Activated B cell treated with CpG ODN at 0.5 μM for 24 hours (primary cell): ENCODE results near the gene EVI2B. TPM values are rescaled to one million over a fixed set of nuclear protein-coding genes. Genes with fewer than 3 reads are reported as not detected.

Experiments used
- ATAC-seq: fragments of 200-7000 bp; cut with Tn5 transposase; one replicate; pipeline ENCODE4 v1.10.0; 2021; ENCODE audit warnings: low read depth, mild to moderate bottlenecking, moderate library complexity
- CTCF ChIA-PET: fragments of 350-600 bp; sonication (Branson Sonifier 250); formaldehyde crosslinking; loops from one replicate; lab custom pipeline; 2021; ENCODE audit warnings: antibody characterized with exemption; lab: Charles Lee
- POLR2A ChIA-PET: fragments of 350-600 bp; sonication (Branson Sonifier 250); formaldehyde crosslinking; loops from one replicate; lab custom pipeline; 2021; ENCODE audit warnings: antibody characterized with exemption; lab: Charles Lee
- DNase-seq: peaks from one replicate; pipeline ENCODE4 v3.0.0; 2022
- H3K27ac Mint-ChIP-seq: one replicate; pipeline ENCODE4 v1.8.0; 2020; ENCODE audit warnings: mixed read lengths
- H3K27me3 Mint-ChIP-seq: one replicate; pipeline ENCODE4 v1.8.0; 2021; ENCODE audit warnings: mixed read lengths
- H3K36me3 Mint-ChIP-seq: one replicate; pipeline ENCODE4 v1.8.0; 2021; ENCODE audit warnings: low read depth, mixed read lengths
- H3K4me1 Mint-ChIP-seq: one replicate; pipeline ENCODE4 v1.8.0; 2021; ENCODE audit warnings: mixed read lengths
- H3K4me3 Mint-ChIP-seq: one replicate; pipeline ENCODE4 v1.8.0; 2020; ENCODE audit warnings: mild to moderate bottlenecking, mixed read lengths
- H3K9me3 Mint-ChIP-seq: one replicate; pipeline ENCODE4 v1.8.0; 2020; ENCODE audit warnings: mixed read lengths
- intact Hi-C: fragments of 100-400 bp; cut with micrococcal nuclease; formaldehyde crosslinking; loops from one replicate; pipeline ENCODE4 v1.15.1; 2024
- total RNA-seq: library from RNA; stranded (reverse); gene quantifications from 2 replicates; pipeline ENCODE4 v1.2.3, GENCODE V29; 2022
- TF ChIP-seq, protein P1 (sequence below): fragments of 200-600 bp; IDR thresholded peaks from one replicate; pipeline ENCODE4 v1.8.0; 2022; ENCODE audit warnings: antibody characterized with exemption, mild to moderate bottlenecking

EVI2B gene
- total RNA-seq, 1 donor from 2014 or later, result 111 TPM

DNA sequence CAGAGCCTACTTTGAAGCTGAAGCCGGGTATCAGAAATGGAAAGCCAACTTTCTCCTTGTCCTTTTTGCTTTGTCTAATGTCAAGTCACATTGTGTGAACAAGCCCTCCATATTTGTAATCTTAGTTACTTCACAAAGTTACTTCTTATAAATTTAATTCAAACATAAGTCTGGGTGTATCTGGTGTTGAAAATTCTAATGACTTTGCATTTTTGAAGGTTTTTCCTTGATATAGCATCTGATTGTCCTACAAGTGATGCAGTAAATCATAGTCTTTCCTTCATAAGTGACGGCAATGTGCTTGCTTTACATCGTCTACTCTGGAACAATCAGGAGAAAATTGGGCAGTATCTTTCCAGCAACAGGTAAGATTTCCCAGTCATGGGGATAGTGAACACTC, 53.7 kb downstream of the EVI2B start:
- POLR2A ChIA-PET, result no interaction called here
- H3K27ac Mint-ChIP-seq, result no peak overlapping the region
- H3K36me3 Mint-ChIP-seq, result peaks cover 13% of the 10 kb centered on the region
- H3K4me1 Mint-ChIP-seq, result no peaks in the 10 kb centered on the region
- no peaks in the 10 kb centered on the region for H3K27me3 Mint-ChIP-seq
- DNase-seq (no peak), ATAC-seq (no peak)
- CTCF ChIA-PET, result no interaction called here
- intact Hi-C loops, result loop anchor here (10.0 kb wide), 1 partner anchor 65 kb away; the partner anchor contains the start of gene EVI2A
- H3K9me3 Mint-ChIP-seq, result no peaks in the 10 kb centered on the region
- H3K4me3 Mint-ChIP-seq, result no peak overlapping the region
- TF ChIP-seq, protein P1, sequence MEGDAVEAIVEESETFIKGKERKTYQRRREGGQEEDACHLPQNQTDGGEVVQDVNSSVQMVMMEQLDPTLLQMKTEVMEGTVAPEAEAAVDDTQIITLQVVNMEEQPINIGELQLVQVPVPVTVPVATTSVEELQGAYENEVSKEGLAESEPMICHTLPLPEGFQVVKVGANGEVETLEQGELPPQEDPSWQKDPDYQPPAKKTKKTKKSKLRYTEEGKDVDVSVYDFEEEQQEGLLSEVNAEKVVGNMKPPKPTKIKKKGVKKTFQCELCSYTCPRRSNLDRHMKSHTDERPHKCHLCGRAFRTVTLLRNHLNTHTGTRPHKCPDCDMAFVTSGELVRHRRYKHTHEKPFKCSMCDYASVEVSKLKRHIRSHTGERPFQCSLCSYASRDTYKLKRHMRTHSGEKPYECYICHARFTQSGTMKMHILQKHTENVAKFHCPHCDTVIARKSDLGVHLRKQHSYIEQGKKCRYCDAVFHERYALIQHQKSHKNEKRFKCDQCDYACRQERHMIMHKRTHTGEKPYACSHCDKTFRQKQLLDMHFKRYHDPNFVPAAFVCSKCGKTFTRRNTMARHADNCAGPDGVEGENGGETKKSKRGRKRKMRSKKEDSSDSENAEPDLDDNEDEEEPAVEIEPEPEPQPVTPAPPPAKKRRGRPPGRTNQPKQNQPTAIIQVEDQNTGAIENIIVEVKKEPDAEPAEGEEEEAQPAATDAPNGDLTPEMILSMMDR, result no peak

DNA sequence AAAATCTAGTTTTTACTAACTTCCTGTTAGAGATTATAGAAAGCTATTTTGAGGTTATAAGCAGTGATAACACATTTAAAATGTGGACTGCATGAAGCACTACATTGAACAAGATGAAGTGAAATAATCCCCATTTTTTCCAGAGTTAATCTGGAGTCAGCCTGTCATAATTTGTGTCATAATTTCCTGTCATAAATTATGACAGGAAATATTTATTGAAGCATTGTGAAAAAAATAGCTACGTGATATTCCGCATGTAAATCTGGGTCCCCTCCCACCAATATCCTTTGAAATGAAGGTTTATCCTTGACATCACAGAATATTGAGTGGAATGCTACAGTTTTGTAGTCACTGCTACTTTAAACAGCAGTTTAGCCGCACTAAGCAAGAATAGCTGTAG, 56.9 kb downstream of the EVI2B start:
- H3K4me3 Mint-ChIP-seq, result no peak overlapping the region
- H3K4me1 Mint-ChIP-seq, result no peaks in the 10 kb centered on the region
- TF ChIP-seq, protein P1, result no peak
- CTCF ChIA-PET, result no interaction called here
- no peak for ATAC-seq
- no peaks in the 10 kb centered on the region for H3K27me3 Mint-ChIP-seq
- H3K36me3 Mint-ChIP-seq, result peaks cover 13% of the 10 kb centered on the region
- no peaks in the 10 kb centered on the region for H3K9me3 Mint-ChIP-seq
- no peak for DNase-seq
- intact Hi-C loops, result no loop called here
- POLR2A ChIA-PET, result no interaction called here
- H3K27ac Mint-ChIP-seq, result no peak overlapping the region

DNA sequence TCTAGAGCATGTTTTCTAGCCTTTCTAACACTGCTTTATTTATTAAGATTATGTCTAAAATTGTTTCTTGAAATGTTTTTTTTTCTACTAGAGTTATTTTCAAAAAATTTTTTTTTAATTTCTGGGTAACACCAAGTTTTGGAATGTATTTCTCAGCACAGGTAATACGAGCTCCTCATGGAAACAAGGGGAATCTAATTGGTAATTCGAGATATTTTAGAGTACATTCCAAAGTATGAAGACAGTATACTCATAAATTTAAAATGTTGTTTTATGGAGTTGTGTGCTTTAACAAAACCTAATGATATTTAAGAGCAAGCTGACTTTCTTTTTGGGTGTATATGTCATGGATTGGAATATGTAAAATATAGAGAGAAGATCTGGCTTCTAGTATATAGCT, 59.2 kb downstream of the EVI2B start:
- Mint-ChIP-seq H3K4me1 (peaks cover 13% of the 10 kb centered on the region), H3K27ac (no peak overlapping the region), H3K36me3 (no peaks in the 10 kb centered on the region), H3K4me3 (no peak overlapping the region), H3K9me3 (no peaks in the 10 kb centered on the region), H3K27me3 (no peaks in the 10 kb centered on the region)
- POLR2A ChIA-PET, result no interaction called here
- intact Hi-C loops, result no loop called here
- TF ChIP-seq, protein P1, result no peak
- ATAC-seq (no peak), DNase-seq (no peak)
- CTCF ChIA-PET, result interaction anchor here (1.5 kb wide), 1 partner anchor 118 kb away, joined by 3 read pairs; no protein-coding TSS in a partner anchor

Other genes starting within 250 kb of the EVI2B start
- 27.3 and 27.4 TPM in 2 replicates for gene NF1, start 219.1 kb downstream of the EVI2B start, total RNA-seq
- gene OMG, start 16.8 kb downstream of the EVI2B start, total RNA-seq, result 0.16 and 0.17 TPM in 2 replicates
- gene EVI2A, start 7.6 kb upstream of the EVI2B start, total RNA-seq, result 46.6 and 52.5 TPM in 2 replicates
- gene RAB11FIP4, start 77.6 kb upstream of the EVI2B start, total RNA-seq, result 37.9 and 43.2 TPM in 2 replicates